ENCODE measurements around the gene KRTAP5-1. TPM values are rescaled to one million over a fixed set of nuclear protein-coding genes. Genes with fewer than 3 reads are reported as not detected.

The KRTAP5-1 gene, protein sequence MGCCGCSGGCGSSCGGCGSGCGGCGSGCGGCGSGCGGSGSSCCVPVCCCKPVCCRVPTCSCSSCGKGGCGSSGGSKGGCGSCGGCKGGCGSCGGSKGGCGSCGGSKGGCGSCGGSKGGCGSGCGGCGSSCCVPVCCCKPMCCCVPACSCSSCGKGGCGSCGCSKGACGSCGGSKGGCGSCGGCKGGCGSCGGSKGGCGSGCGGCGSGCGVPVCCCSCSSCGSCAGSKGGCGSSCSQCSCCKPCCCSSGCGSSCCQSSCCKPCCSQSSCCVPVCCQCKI
- not detected for total RNA-seq

DNA sequence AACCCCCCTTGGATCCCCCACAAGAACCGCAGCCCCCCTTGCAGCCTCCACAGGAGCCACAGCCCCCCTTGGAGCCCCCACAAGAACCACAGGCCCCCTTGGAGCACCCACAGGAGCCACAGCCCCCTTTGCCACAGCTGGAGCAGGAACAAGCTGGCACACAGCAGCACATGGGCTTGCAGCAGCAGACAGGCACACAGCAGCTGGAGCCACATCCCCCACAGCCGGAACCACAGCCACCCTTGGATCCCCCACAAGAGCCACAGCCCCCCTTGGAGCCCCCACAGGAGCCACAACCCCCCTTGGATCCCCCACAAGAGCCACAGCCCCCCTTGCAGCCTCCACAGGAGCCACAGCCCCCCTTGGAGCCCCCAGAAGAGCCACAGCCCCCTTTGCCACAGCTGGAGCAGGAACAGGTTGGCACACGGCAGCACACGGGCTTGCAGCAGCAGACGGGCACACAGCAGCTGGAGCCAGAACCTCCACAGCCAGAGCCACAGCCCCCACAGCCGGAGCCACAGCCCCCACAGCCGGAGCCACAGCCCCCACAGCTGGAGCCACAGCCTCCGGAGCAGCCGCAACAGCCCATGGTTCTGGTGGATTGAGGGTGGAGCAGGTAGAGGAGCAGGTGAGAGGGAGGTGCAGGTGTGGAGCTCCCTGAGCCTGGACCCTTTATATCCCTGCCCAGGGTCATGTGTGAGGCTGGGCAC, at the start of gene KRTAP5-1:
Gene KRTAP5-1, minus strand, starts transcription at position 623 of the 710 bp plus-strand sequence. Its CDS starts 34 bp downstream, at position 589.

DNA sequence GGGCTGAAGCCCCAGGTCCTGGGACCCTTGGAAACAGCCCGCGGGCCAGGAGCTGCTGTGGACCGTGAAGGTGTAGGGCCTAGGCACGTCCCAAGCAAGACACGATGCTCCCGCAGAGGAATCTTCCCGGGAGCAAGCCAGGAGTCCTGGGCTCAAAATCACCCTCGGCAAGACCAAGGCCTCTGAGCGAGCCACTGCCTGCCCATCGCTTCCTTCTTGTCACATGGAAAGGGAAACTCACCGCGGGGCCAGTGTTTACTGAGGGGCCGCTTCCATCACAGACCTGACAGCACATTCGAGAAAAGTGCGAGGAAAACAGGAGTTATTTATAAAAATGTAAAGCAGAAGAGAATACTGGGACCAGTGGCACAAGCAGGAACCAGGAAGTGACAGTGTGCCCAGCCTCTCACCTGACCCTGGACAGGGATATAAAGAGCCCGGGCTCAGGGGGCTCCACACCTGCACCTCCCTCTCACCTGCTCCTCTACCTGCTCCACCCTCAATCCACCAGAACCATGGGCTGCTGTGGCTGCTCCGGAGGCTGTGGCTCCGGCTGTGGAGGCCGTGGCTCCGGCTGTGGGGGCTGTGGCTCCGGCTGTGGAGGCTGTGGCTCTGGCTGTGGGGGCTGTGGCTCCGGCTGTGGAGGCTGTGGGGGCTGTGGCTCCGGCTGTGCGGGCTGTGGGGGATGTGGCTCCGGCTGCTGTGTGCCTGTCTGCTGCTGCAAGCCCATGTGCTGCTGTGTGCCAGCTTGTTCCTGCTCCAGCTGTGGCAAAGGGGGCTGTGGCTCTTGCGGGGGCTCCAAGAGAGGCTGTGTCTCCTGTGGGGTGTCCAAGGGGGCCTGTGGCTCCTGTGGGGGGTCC, 44.5 kb upstream of the KRTAP5-1 start, which contains the start of gene KRTAP5-5:
Gene KRTAP5-5, plus strand, starts transcription at position 450 of the 860 bp plus-strand sequence. Its CDS starts 66 bp downstream, at position 516.

DNA sequence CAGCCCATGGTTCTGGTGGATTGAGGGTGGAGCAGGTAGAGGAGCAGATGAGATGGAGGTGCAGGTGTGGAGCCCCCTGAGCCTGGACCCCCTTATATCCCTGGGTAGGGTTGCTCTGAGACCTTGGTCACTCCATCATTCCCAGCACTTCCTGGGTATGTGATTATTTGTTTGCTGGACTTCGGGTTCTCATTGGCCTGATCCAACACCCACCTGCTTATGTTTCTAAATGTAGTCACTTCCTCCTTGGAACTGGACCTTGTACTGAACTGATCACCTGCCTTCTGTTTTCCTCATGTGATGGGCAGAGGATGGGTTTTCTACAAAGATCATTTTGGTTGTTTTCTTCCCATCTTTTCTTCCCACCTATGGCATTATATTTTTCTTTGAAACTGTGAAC, 37.0 kb upstream of the KRTAP5-1 start, which contains the start of gene KRTAP5-4:
Gene KRTAP5-4, minus strand, starts transcription at position 53 of the 400 bp plus-strand sequence. Its CDS starts 45 bp downstream, at position 8.

DNA sequence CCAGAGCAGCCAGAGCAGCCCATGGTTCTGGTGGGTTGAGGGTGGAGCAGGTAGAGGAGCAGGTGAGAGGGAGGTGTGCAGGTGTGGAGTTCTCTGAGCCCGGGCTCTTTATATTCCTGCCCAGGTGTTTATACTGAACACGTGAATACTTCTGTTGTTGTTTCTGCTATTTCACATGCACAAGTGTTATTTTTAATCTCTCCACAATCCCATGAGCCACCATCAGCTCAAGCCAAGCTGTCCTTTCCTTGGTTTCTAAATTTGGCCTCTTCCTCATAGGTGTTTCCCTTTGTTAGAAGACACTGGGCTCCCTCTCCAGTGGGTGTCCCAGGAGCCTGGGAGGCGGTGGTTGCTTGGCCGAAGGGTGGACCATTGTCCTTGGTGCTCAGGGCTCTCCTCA, 23.3 kb upstream of the KRTAP5-1 start, which contains the start of gene KRTAP5-3:
Gene KRTAP5-3, minus strand, starts transcription at position 101 of the 400 bp plus-strand sequence. Its CDS starts 78 bp downstream, at position 23.

DNA sequence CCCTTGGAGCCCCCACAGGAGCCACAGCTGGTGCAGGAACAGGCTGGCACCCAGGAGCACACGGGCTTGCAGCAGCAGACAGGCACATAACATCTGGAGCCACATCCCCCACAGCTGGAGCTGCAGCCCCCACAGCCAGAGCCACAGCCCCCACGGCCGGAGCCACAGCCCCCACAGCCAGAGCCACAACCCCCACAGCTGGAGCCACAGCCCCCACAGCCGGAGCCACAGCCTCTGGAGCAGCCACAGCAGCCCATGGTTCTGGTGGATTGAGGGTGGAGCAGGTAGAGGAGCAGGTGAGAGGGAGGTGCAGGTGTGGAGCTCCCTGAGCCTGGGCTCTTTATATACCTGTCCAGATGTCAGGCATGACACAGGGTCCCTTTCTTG, 12.9 kb upstream of the KRTAP5-1 start, which contains the start of gene KRTAP5-2:
Gene KRTAP5-2, minus strand, starts transcription at position 301 of the 387 bp plus-strand sequence. Its CDS starts 44 bp downstream, at position 257.

DNA sequence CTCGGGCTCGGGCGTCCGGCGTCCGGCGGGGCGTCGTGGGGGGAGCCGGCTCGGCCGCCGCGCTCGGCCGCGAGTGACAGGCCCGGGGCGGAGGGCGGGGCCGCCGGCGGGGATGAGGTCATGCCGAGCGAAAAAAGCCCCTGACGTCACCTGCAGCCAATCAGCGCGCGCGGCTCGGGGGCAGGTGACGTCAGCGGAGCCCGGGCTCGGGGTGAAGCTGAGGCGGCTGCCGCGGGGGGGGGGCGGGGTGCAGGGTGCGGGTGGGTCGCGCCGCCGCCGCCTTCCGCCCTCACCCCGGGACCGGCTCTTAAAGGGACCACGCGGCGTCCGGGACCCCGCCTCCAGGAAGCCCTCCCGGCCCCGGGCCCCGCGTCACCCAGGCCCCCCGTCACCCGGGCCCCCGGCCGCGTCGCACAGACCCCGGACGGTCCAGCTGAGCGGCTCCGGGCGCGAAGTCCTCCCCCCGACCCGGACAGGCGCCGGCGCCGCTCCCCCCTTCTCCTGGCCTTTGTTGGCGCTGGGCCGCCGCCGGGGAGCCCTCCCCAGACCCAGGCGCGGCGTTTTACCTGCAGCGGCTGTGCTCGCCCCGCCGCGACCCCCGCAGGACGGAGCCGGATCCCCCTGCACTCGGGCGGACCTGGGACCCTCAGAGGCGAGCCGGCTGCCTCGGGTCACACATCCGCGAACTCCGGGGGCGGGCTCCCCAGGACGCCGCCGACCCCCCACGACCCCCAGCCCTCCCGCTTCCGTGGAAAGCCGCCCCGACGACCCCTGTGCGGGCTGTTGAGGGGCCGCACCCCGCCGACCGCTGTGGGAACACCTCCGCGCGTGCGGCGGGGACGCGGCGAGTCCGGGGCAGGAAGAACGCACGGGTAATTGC, 12.6 kb downstream of the KRTAP5-1 start, which contains the start of gene DUSP8:
Gene DUSP8, minus strand, starts transcription at position 75 of the 880 bp plus-strand sequence. CDS start 6,445 bp downstream, outside the sequence.

Other genes with a start within 250 kb of the KRTAP5-1 start
- gene BRSK2, start 195.3 kb downstream of the KRTAP5-1 start, total RNA-seq, result not detected
- gene MOB2, start 98.5 kb downstream of the KRTAP5-1 start, total RNA-seq, result 10 to 100 TPM; 48.8 to 53.3 TPM
- gene DUSP8, start 13.0 kb downstream of the KRTAP5-1 start, total RNA-seq, result 1 to 10 TPM in 1 of 2 experiments, under 1 TPM in 1; 0.91 to 1.1 TPM
- gene KRTAP5-2, start 13.0 kb upstream of the KRTAP5-1 start, total RNA-seq, result not detected
- not detected for gene KRTAP5-3, start 23.2 kb upstream of the KRTAP5-1 start, total RNA-seq
- not detected for gene KRTAP5-4, start 36.9 kb upstream of the KRTAP5-1 start, total RNA-seq
- not detected for gene KRTAP5-5, start 44.5 kb upstream of the KRTAP5-1 start, total RNA-seq
- not detected for gene KRTAP5-6, start 111.9 kb upstream of the KRTAP5-1 start, total RNA-seq
- 1 to 10 TPM in 1 of 2 experiments, under 1 TPM in 1; 0.68 to 1.5 TPM for gene IFITM10, start 165.3 kb upstream of the KRTAP5-1 start, total RNA-seq
- 100 to 1,000 TPM; 166 to 171 TPM for gene CTSD, start 178.6 kb upstream of the KRTAP5-1 start, total RNA-seq
- not detected for gene SYT8, start 249.7 kb upstream of the KRTAP5-1 start, total RNA-seq

Data from activated naive CD4-positive, alpha-beta T cell treated with anti-CD3 and anti-CD28 coated beads, Interleukin-2, amount 10 ng/mL, durations not matched to agents 5 hours and 36 hours (primary cell).